HG03457 (cell line): Measurements from ENCODE around the gene HPX.

Experiments used
- ATAC-seq: cut with Tn5 transposase; IDR thresholded peaks from one replicate; pipeline ENCODE4 v1.9.1; 2021; ENCODE audit warnings: moderate number of reproducible peaks; ENCODE audit not compliant: unreplicated experiment

Gene HPX

DNA sequence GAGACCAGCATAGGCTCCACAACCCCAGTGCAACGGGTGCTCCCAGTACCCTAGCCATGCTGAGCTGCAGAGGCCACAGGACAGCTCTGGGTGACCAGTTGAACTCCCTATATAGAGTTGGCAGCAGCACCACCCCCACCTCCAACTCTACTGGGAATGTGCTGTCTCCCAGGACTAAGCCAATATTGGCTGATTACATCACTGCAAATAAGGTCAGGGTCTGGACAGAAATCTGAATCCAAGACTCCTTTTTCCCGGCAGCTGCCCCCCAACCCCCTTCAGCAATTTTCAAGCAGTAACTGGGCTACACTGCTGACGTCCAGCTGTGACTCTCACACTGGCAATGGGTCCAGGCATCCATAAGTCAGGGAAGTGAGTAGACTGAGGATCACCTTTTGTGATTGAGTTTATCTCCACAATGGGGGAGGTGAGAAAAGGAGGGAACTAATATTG lies at the start of gene HPX:
TSS of gene HPX (minus strand) at position 82 of the 453 bp plus-strand sequence. CDS start at position 58, 24 bp downstream.
- ATAC-seq = no peak

GRCh38 chr11:6489306-6489705 lies 48.5 kb upstream of the HPX start:
- no peak for ATAC-seq

DNA sequence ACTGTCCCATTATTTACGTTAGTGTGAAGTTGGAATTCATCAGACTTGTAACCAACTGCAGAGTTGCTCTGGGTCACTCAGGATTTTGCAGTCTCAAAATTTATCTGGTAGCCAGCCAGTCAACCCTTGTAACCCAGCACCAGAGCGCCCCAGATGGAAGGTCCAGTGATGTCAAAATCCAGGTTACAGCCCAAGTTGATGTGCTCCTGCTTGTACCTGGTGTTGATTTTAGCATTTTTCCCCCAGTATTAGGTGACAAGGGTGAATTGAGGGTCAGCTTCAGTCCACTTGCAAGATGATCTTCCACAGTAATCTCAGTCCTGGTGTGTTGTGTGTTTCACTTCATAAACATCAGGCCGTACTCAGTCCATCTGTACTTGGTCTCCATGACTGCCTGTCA lies 48.0 kb upstream of the HPX start:
- no peak for ATAC-seq

DNA sequence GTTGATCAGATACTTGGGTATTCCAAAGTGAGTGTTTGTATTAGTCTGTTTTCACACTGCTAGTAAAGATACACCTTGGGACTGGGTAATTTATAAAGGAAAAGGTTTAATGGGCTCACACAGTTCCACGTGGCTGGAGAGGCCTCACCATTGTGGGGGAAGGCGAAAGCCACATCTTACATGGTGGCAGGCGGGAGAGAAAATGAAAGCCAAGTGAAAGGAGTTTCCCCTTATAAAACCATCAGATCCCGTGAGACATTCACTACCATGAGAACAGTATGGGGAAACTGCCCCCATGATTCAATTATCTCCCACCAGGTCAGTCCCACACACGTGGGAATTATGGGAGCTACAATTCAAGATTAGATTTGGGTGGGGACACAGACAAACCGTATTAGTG lies 47.6 kb upstream of the HPX start:
- no peak for ATAC-seq

GRCh38 chr11:6486938-6487337 lies 46.2 kb upstream of the HPX start:
- no peak for ATAC-seq

- ATAC-seq = no peak
Measured at GRCh38 chr11:6486256-6486655, 45.5 kb upstream of the HPX start.

GRCh38 chr11:6485661-6486060 lies 44.9 kb upstream of the HPX start:
- ATAC-seq = no peak

DNA sequence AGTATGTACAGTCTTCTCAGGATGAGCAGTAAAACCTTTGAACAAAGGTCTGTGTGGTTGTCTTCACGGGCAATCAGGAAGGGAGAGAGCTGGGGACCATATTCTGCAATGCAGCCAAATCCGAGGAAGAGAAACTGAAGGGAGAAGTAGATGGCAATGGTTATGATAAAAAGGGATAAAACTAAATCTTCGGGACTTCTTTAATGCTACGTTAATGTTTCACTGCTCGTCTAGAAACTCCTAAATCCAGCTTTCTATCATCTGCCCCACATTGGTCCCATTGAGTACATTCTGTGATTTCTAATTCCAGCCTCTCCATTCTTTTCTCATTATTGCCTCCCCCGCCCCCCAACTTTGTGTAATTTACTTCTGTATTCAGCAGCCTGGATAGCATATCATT lies 42.2 kb upstream of the HPX start:
- no peak for ATAC-seq

DNA sequence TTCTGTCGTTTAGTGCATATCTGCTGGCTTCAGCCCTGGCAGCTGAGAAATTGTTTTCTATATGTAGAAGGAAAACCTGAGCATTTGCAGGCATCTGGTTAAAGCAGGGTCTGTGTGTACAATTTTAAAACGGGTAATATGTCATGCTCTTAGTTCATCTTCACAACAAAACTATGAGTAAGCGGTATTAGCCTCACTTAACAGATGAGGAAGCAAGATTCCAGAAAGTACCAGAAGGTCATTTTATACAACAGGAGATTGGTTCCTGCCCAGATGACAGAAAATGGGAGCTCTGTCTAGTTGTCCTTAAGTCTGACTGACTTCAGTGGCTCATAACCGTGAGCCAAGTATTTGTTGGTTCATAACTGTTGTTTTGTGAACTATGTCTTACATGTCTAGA lies 41.7 kb upstream of the HPX start:
- no peak for ATAC-seq

- ATAC-seq = no peak
Measured at GRCh38 chr11:6481924-6482275, 41.1 kb upstream of the HPX start.

- ATAC-seq = peak; percentile 98
Measured at GRCh38 chr11:6481012-6481923, 40.5 kb upstream of the HPX start, which contains the start of the genes ARFIP2 and TIMM10B. TSS of gene ARFIP2 (minus strand) at chr11:6481331. CDS start at chr11:6480421, 910 bp downstream. TSS of gene TIMM10B (plus strand) at chr11:6481501. CDS start at chr11:6481517, 16 bp downstream.

GRCh38 chr11:6480299-6480914 lies 39.6 kb upstream of the HPX start:
- ATAC-seq = no peak

GRCh38 chr11:6476571-6476970 lies 35.8 kb upstream of the HPX start:
- ATAC-seq = no peak

DNA sequence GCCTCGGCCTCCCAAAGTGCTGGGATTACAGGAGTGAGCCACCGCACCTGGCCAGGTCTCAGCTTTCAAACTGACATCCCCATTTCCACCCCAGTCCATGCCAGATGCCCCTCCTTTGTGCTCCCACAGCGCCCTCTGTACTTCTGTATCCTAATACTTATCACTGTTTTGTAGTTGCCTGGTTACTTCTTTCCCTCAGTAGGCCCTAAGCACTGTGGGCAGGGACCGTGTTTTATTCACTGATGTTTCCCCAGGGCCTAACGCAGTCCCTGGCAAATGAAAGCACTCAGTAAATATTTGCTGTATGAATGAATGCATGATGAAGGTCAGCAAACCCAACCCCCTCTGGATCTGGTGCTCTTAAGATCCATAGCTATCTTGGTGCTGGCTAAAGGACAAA lies 35.1 kb upstream of the HPX start:
- no peak for ATAC-seq

- ATAC-seq = no peak
Measured at GRCh38 chr11:6474806-6475500, 34.2 kb upstream of the HPX start.

DNA sequence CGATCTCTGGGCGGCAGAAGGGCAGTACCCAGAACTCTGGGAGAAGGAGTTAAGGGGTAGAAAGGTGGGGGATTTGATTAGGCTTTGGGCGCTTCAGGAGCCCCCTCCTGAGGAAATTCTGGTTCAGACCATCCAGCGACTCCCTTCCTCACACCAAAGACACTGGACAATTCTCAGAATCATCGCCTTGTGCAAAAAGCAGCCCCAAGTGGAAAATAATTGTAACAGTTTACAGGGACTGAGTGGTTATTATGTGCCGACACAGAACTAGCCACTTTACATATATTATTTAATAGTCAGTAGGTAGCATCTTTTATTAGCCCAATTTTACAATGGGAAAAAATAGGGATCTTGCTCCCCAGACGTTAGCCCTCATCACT lies 33.6 kb upstream of the HPX start:
- ATAC-seq = no peak

GRCh38 chr11:6473451-6474412 lies 32.9 kb upstream of the HPX start, which contains the start of gene TRIM3:
TSS of gene TRIM3 (minus strand) at chr11:6473941. CDS start at chr11:6465695, 8,246 bp downstream.
- peak; percentile 46 for ATAC-seq

GRCh38 chr11:6472934-6473333 lies 32.1 kb upstream of the HPX start:
- ATAC-seq = no peak

DNA sequence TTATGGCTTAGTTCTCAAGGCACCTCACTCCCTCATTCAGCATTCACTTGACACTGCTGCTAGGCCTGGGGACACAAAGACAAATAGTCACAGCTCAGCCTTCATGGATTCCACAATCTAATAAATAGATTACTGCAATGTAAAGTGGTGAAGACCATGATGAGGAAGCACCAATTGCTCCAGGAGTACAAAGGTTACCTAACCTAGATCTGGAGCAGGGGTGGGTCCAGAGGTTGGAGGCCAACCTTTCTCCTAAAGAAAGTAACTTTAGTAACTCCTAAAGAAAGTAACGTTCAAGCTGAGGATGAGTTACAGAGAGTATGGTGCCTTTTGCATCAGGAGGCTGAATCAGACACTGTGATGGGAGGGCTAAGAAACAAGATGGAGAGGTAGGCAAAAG lies 28.8 kb upstream of the HPX start:
- no peak for ATAC-seq
